Fibroblast of villous mesenchyme (primary cell): Measurements from ENCODE around the gene GJD4. TPM values are rescaled to one million over a fixed set of nuclear protein-coding genes. Genes with fewer than 3 reads are reported as not detected.

Experiments used
- DNase-seq: peaks from one replicate; pipeline ENCODE4 v3.0.0-alpha.2; 2010; ENCODE audit warnings: low read depth
- H3K4me3 ChIP-seq: 2 replicates; pipeline ENCODE4 v1.5.1; 2011; ENCODE audit warnings: low read depth, mild to moderate bottlenecking, low read length
- total RNA-seq: library from RNA; depleted of rRNA; stranded (reverse); fragments of >200 nt; gene quantifications from 2 replicates; pipeline ENCODE4 v1.2.3, GENCODE V29; 2012
- TF ChIP-seq, protein P1 (sequence below): IDR thresholded peaks from 2 replicates; pipeline ENCODE4 v1.5.1; 2012; ENCODE audit warnings: low read depth, mild to moderate bottlenecking, low read length; ENCODE audit not compliant: insufficient read depth

GJD4 gene
- total RNA-seq, 1 donor, result not detected

GRCh38 chr10:35569836-35570235 lies 35.3 kb upstream of the GJD4 start:
- TF ChIP-seq, protein P1, sequence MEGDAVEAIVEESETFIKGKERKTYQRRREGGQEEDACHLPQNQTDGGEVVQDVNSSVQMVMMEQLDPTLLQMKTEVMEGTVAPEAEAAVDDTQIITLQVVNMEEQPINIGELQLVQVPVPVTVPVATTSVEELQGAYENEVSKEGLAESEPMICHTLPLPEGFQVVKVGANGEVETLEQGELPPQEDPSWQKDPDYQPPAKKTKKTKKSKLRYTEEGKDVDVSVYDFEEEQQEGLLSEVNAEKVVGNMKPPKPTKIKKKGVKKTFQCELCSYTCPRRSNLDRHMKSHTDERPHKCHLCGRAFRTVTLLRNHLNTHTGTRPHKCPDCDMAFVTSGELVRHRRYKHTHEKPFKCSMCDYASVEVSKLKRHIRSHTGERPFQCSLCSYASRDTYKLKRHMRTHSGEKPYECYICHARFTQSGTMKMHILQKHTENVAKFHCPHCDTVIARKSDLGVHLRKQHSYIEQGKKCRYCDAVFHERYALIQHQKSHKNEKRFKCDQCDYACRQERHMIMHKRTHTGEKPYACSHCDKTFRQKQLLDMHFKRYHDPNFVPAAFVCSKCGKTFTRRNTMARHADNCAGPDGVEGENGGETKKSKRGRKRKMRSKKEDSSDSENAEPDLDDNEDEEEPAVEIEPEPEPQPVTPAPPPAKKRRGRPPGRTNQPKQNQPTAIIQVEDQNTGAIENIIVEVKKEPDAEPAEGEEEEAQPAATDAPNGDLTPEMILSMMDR, result no peak
- no peak for DNase-seq
- H3K4me3 ChIP-seq, result no peak overlapping the region

- H3K4me3 ChIP-seq, result no peak overlapping the region
- TF ChIP-seq, protein P1, result no peak
- DNase-seq, result no peak
These were observed 34.7 kb upstream of the GJD4 start for GRCh38 chr10:35570397-35570796.

DNA sequence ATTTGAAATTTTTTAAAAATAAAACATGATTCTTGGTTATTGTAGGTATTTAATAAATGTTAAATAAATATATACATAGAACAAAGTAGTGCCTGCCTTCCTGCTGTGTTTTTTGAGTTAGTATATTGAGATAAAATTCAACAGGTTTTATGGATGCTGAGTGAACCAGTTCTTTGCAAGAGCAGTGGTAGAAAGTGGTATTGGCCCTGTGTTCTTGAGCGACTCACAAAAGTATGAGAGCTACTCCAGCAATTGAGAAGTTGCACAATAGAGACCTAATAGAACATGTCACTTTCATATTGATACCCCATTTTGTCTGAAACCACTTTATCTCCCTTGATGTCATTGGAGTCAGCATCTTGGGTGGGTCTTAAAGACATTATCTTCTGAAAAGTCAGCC lies 32.6 kb upstream of the GJD4 start:
- DNase-seq, result no peak
- H3K4me3 ChIP-seq, result no peak overlapping the region
- TF ChIP-seq, protein P1, result no peak

- no peak for DNase-seq
- TF ChIP-seq, protein P1, result no peak
- no peak overlapping the region for H3K4me3 ChIP-seq
These were observed 31.3 kb upstream of the GJD4 start for GRCh38 chr10:35573796-35574195.

GRCh38 chr10:35574924-35575352 lies 30.2 kb upstream of the GJD4 start:
- no peak overlapping the region for H3K4me3 ChIP-seq
- TF ChIP-seq, protein P1, result peak; percentile 27
- peak; percentile 12 for DNase-seq

- no peak overlapping the region for H3K4me3 ChIP-seq
- TF ChIP-seq, protein P1, result no peak
- DNase-seq, result no peak
These were observed 29.5 kb upstream of the GJD4 start for GRCh38 chr10:35575640-35576039.

- H3K4me3 ChIP-seq, result no peak overlapping the region
- TF ChIP-seq, protein P1, result no peak
- no peak for DNase-seq
These were observed 28.4 kb upstream of the GJD4 start for GRCh38 chr10:35576730-35577129.
